Sigmoid colon (tissue), 4 donors: ENCODE measurements around the gene DEGS2.

ENCODE experiments used
- CTCF ChIP-seq, 4 experiments: fragments of 450-650 bp in 3 of 4; fragments of 200-600 bp in 1 of 4; IDR thresholded peaks; one replicate each; pipeline ENCODE4 v1.5.1; 2016 to 2019; ENCODE audit warnings: antibody characterized with exemption in 4 of 4, mild to moderate bottlenecking in 3 of 4, moderate library complexity in 2 of 4
- EP300 ChIP-seq, 4 donors: sonication (generic); formaldehyde crosslinking; IDR thresholded peaks; one replicate each; pipeline ENCODE4 v1.6.1; 2017; ENCODE audit warnings: antibody characterized with exemption in 4 of 4
- POLR2A ChIP-seq, 2 donors: fragments of 450-650 bp; IDR thresholded peaks; one replicate each; pipeline ENCODE4 v1.6.1; 2016; ENCODE audit warnings: antibody characterized with exemption in 2 of 2, mild to moderate bottlenecking in 2 of 2, moderate library complexity in 2 of 2
- POLR2AphosphoS5 ChIP-seq, 4 donors: sonication (generic); formaldehyde crosslinking; IDR thresholded peaks; one replicate each; pipeline ENCODE4 v1.6.1; 2017; ENCODE audit warnings: antibody characterized with exemption in 4 of 4

GRCh38 chr14:100132161-100132902 is 27.1 kb downstream of the DEGS2 start:
- TF ChIP-seq CTCF (IDR thresholded peaks at IDR 0.05): no peak
- TF ChIP-seq EP300 (IDR thresholded peaks at IDR 0.05): no peak
- no peak for TF ChIP-seq POLR2AphosphoS5 (IDR thresholded peaks at IDR 0.05)
- TF ChIP-seq POLR2A (IDR thresholded peaks at IDR 0.05): no peak
